Right renal cortex interstitium (tissue), 3 donors: ENCODE measurements around the gene RPUSD4. TPM values are rescaled to one million over a fixed set of nuclear protein-coding genes. Genes with fewer than 3 reads are reported as not detected.

Source experiments
- DNase-seq, 3 donors: peaks; one replicate each; pipeline ENCODE4 v3.0.0-alpha.2; 2013; ENCODE audit warnings: low read depth in 3 of 3, low spot score in 2 of 3
- polyA plus RNA-seq, 3 donors: library from polyadenylated mRNA; unstranded; fragments of 120-200 nt; gene quantifications; one replicate each; pipeline ENCODE4 v1.2.1, GENCODE V29; 2013; ENCODE audit not compliant: insufficient read length in 3 of 3

RPUSD4 gene
- polyA plus RNA-seq, 3 donors = 28.4 to 29.6 (median 28.4) TPM

- DNase-seq = no peak
Observed at GRCh38 chr11:126159719-126160344, 51.6 kb downstream of the RPUSD4 start.

GRCh38 chr11:126158054-126158791, 53.2 kb downstream of the RPUSD4 start:
- no peak for DNase-seq

- no peak for DNase-seq
Observed at GRCh38 chr11:126157326-126158030, 54.0 kb downstream of the RPUSD4 start.

- DNase-seq = no peak
Observed at GRCh38 chr11:126156814-126157213, 54.6 kb downstream of the RPUSD4 start.

DNA sequence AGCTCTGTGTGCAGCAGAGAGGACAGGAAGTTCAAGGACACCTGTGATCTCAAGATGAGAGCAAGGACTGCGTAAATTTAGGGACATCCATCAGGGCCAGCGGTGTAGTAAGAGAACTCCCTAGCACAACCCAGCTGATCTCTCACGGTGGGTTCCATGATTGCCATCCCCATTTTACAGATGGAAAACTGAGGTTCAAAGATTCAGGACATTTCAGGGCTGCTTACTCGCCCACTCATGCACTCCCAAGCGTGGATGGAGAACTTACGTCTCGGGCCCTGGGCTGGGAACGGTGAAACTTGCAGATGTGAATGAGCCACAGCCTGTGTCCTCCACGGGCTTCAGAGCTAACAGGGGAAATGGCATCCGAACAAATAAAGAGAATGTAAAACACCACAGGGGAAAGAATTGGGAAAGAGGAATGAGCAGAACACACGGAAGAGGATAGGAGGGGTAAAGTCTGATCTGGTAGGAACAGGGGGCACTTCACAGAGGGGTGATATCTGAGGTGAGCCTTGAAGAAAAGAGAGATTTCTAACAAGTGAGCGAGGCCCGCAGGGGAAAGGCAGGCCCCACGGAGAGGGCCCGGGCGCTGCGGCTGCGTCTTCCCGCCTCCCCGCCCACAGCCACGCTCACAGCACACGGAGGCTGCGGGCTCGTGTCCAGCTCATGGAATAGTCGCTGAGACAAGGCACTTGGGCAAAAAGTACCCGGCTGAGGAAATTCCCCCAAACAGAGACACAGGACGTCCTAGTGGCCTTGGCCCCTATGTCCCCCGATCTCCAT, 55.9 kb downstream of the RPUSD4 start:
- DNase-seq = no peak

DNA sequence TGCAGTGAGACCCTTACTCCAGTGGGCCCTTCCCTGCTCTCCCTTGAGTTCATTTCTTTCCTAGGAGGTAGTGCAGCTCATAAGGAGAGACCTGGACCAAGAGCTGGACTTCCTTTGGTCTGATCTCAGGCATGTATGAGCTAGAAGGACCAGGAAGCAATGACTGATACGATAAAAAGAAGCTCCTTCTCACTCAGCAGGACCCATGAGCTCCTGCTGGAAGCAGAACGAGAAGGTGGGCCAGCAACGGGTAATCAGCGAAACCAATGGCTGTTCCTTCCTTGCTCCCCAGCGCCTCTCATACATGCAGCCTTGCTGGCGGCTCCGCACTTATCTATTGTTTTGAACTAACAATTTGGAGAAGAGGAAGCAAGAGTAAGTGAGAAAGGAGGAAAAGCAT, 56.8 kb downstream of the RPUSD4 start:
- no peak for DNase-seq

GRCh38 chr11:126153972-126154371, 57.5 kb downstream of the RPUSD4 start:
- DNase-seq = peak in 2 of 3 donors; percentile 81 to 83

DNA sequence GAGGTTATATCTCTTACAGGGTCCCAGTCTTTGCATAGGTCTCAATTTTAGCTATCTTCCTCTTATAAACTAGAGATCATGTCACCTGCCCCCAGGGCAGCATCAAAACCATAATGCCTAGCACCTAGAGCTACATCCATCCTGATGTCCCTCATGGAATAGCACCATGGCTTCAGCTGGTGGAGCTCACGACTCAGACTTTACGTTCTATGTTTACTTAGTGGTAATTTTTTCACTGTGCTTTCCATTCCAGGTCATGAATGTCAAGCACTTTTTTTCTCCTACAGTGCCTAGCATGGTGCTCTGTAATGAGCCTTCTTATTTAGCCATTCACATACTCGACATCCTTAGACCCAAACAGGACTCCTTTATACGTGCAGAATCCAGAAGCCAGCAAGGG, 58.4 kb downstream of the RPUSD4 start:
- no peak for DNase-seq

- no peak for DNase-seq
Observed at GRCh38 chr11:126152586-126152985, 58.9 kb downstream of the RPUSD4 start.

DNA sequence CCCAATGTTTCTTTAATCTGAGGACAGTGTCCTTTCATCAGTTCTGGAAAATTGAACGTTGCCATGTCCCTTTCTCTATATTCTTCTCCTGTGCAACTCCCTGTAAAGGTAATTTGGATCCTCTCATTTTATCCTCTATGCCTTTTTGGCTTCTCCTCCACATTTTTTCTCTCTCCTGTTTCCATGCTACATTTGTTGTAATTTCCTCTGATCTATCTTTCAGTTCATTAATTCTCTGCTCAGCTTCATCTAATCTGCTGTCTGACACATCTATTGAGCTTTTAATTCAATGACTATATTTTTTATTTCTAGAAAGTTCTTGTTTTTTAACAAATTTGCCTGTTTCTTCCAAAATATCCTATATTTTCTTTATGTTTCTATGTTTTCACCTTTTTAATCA, 59.3 kb downstream of the RPUSD4 start:
- no peak for DNase-seq

Other genes starting within 250 kb of the RPUSD4 start
- 10 to 100 TPM; 21.9 to 24.2 (median 23.7) TPM for gene CDON, start 148.8 kb downstream of the RPUSD4 start, polyA plus RNA-seq
- gene FAM118B, start 132 bp upstream of the RPUSD4 start, polyA plus RNA-seq = 10 to 100 TPM; 29.0 to 31.6 (median 30.6) TPM
- gene SRPRA, start 57.2 kb upstream of the RPUSD4 start, polyA plus RNA-seq = 10 to 100 TPM; 75.6 to 82.6 (median 79.5) TPM
- gene FOXRED1, start 57.5 kb upstream of the RPUSD4 start, polyA plus RNA-seq = 10 to 100 TPM; 30.1 to 33.6 (median 31.9) TPM
- gene TIRAP, start 71.4 kb upstream of the RPUSD4 start, polyA plus RNA-seq = 10 to 100 TPM in 2 of 3 donors, 1 to 10 TPM in 1; 9.0 to 10.7 (median 10.1) TPM
- 10 to 100 TPM; 13.9 to 17.0 (median 16.0) TPM for gene DCPS, start 92.4 kb upstream of the RPUSD4 start, polyA plus RNA-seq
- 10 to 100 TPM; 17.2 to 19.2 (median 18.4) TPM for gene ST3GAL4, start 144.0 kb upstream of the RPUSD4 start, polyA plus RNA-seq